GM10266 (cell line): Measurements from ENCODE around the gene TUBB4A.

ENCODE experiments used
- DNase-seq: peaks from one replicate; pipeline ENCODE4 v3.0.0; 2012; ENCODE audit errors: extremely low spot score
- TF ChIP-seq, protein P1 (sequence below): IDR thresholded peaks from 2 replicates; pipeline ENCODE4 v1.5.1; 2012; ENCODE audit warnings: mild to moderate bottlenecking, low read depth; ENCODE audit not compliant: control insufficient read depth, insufficient read depth; ENCODE audit errors: missing control alignments

The TUBB4A gene

DNA sequence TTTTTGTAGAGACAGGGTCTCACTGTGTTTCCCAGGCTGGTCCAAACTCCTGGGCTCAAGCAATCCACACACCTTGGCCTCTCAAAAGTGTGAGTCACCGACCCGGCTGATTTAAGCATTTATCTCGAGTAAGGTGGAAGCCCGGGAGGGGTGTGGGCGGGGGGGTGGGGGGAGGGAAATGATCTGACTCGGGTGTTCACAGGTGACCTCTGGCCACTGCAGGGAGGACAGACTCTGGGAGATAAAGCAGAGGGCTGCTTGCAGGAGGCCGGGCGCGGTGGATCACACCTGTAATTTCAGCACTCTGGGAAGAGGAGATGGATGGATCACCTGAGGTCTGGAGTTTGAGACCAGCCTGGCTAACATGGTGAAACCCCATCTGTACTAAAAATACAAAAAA is 28.5 kb downstream of the TUBB4A start:
- TF ChIP-seq, protein P1, sequence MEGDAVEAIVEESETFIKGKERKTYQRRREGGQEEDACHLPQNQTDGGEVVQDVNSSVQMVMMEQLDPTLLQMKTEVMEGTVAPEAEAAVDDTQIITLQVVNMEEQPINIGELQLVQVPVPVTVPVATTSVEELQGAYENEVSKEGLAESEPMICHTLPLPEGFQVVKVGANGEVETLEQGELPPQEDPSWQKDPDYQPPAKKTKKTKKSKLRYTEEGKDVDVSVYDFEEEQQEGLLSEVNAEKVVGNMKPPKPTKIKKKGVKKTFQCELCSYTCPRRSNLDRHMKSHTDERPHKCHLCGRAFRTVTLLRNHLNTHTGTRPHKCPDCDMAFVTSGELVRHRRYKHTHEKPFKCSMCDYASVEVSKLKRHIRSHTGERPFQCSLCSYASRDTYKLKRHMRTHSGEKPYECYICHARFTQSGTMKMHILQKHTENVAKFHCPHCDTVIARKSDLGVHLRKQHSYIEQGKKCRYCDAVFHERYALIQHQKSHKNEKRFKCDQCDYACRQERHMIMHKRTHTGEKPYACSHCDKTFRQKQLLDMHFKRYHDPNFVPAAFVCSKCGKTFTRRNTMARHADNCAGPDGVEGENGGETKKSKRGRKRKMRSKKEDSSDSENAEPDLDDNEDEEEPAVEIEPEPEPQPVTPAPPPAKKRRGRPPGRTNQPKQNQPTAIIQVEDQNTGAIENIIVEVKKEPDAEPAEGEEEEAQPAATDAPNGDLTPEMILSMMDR, result no peak
- no peak for DNase-seq

DNA sequence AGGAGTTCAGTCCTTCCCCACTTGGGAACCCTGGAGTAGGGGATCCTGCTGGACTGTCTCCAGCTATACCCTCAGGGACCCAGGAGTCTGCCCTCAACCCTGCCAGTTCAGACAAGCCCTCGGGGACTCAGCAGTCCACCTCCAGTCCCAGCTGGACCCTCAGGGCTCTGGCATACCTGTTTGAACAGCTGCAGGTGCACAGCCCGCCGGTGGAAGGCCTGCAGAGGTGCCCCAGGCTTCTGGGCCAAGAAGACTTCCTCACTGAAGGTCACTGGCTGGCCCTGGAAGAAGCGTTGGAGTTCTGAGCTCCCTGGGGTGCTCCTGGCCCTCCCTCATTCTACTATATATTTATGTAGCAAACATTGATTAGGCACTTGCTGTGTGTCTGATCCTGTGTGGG is 29.4 kb downstream of the TUBB4A start:
- TF ChIP-seq, protein P1, result no peak
- no peak for DNase-seq

DNA sequence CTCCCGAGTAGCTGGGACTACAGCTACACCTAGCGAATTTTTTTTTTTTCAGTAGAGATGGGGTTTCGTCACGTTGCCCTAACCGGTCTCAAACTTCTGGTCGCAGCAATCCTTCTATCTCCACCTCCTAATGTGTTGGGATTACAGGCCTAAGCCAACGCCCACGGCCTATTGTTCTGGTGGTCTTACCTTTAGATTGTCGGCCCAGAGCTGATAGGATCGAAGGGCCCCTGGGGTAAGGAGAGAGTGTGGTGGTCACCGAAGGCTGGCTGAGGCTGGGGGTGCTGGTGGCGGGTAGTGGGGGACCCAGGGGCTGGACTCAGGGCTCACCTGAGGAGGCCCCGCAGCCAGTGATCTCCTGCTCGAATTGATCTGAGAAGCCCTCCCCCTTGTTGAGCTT is 31.0 kb downstream of the TUBB4A start:
- TF ChIP-seq, protein P1, result no peak
- DNase-seq, result no peak

DNA sequence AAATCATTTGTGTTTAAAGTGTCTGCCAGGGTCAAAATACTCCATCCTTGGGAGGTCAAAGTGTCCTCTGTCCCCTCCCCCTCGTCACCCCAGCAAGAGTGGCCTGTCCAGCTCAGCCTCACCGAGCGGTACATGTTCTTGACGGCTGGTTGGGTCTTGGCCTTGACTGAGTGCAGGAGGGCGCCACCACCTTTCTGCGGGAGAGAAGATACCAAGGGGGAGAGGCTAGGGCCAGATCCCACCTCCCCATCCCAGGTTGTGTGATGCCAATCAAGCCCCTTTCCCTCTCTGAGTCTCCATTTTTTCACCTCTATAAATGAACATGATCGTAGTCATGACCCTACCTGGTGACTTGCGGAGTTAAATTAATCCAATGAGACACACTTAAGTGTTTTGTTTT is 31.9 kb downstream of the TUBB4A start:
- TF ChIP-seq, protein P1, result no peak
- DNase-seq, result no peak

DNA sequence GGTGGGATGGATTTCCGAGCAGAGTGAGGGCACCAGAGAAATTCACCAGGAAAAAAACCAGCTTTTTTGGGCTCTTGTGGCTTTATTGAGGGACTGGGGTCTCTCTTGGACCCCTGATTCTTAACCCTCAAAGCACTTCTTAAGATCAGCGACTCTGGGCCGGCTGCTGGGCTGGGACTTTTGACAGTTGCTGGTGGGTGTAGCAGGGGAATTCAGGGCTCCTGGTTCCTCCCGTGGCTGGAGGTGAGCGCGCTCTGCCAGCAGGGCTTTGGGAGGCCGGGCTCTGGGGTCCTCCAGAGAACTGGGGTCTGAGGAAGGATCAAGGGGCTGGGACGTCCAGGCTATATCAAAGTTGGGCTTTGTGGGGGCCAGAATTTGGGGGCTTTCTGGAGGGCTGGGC is 34.7 kb downstream of the TUBB4A start:
- DNase-seq, result peak; percentile 47
- TF ChIP-seq, protein P1, result no peak

DNA sequence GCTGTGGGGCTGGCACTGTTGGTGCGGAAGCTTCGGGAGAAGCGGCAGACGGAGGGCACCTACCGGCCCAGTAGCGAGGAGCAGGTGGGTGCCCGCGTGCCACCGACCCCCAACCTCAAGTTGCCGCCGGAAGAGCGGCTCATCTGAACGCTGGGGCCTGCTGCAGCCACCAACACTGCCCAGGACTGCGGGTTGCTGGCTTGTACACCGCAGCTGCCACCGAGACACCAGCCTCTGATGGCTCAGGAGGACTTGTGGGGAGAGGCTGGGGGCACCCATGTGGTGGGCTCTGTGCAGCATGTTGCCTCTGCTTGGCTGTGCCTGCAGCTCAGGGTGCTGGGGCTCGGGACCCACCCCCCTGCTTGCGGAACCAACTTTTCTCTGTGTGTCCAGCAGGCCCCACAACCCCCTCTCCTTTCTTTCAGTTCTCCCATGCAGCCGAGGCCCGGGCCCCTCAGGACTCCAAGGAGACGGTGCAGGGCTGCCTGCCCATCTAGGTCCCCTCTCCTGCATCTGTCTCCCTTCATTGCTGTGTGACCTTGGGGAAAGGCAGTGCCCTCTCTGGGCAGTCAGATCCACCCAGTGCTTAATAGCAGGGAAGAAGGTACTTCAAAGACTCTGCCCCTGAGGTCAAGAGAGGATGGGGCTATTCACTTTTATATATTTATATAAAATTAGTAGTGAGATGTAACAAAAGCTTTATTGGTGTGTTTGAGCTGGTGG is 35.4 kb downstream of the TUBB4A start:
- TF ChIP-seq, protein P1, result no peak
- no peak for DNase-seq

DNA sequence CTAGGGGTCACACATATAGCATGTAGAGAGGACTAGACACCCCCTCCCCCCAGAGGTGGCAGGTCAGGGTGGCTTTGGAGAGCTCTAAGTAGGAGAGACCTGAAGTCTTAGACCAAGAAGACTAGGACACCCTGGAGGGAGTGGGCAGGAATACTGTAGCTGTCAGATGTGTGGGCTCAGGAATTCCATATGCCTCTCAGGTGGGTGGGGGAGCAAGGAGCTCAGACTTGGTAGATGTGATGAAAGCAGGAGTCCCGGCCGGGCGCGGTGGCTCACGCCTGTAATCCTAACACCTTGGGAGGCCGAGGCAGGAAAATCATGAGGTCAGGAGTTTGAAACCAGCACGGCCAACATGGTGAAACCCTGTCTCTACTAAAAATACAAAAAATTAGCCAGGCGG is 36.4 kb downstream of the TUBB4A start:
- DNase-seq, result no peak
- TF ChIP-seq, protein P1, result no peak
